PFSK-1 (cell line): ENCODE measurements around the gene POLR1D.

Experiments
- FOXP2 ChIP-seq: optimal IDR thresholded peaks from 2 replicates; pipeline ENCODE3; 2011; ENCODE audit warnings: borderline replicate concordance, control low read depth, inconsistent platforms; ENCODE audit not compliant: insufficient read depth; ENCODE audit errors: extremely low read length, extremely low read depth
- POLR2AphosphoS5 ChIP-seq: IDR thresholded peaks from 2 replicates; pipeline ENCODE4 v1.6.1; 2012; ENCODE audit warnings: low read depth, mild to moderate bottlenecking, control low read depth, low read length, moderate library complexity
- SIN3A ChIP-seq: IDR thresholded peaks from 2 replicates; pipeline ENCODE4 v1.6.1; 2012; ENCODE audit warnings: mild to moderate bottlenecking, low read length, moderate library complexity, borderline replicate concordance; ENCODE audit not compliant: insufficient read depth
- TAF1 ChIP-seq: IDR thresholded peaks from 2 replicates; pipeline ENCODE4 v1.6.1; 2012; ENCODE audit warnings: low read length, control low read depth, borderline replicate concordance; ENCODE audit not compliant: insufficient read depth
- TF ChIP-seq, protein P1 (sequence below), 2 experiments: IDR thresholded peaks; 2 replicates each; pipeline versions ENCODE4 v1.6.1 to v1.8.0; 2011 to 2012; ENCODE audit warnings: low read depth in 2 of 2, low read length in 2 of 2, control low read depth in 1 of 2, inconsistent platforms in 1 of 2, mild to moderate bottlenecking in 1 of 2, moderate library complexity in 1 of 2; ENCODE audit not compliant: insufficient read depth in 1 of 2

DNA sequence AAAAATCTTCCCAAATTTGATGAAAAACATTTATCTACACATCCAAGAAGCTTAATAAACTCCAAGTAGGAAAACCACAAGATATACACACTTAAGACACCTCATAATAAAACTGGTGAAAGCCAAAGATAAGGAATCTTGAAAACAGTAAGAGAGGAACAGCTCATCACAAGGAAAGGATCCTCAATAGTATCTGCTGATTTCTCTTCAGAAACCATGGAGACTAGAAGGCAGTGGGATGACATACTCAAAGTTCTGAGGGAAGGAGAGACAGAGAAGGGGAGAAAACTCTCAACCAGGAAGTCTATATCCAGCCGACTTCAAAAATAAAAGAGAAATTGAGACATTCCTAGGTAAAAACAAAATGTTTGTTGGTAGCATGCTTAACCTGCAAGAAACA, 47.0 kb upstream of the POLR1D start:
- TF ChIP-seq TAF1 (no peak), POLR2AphosphoS5 (no peak), SIN3A (no peak), FOXP2 (no peak)
- TF ChIP-seq, protein P1, sequence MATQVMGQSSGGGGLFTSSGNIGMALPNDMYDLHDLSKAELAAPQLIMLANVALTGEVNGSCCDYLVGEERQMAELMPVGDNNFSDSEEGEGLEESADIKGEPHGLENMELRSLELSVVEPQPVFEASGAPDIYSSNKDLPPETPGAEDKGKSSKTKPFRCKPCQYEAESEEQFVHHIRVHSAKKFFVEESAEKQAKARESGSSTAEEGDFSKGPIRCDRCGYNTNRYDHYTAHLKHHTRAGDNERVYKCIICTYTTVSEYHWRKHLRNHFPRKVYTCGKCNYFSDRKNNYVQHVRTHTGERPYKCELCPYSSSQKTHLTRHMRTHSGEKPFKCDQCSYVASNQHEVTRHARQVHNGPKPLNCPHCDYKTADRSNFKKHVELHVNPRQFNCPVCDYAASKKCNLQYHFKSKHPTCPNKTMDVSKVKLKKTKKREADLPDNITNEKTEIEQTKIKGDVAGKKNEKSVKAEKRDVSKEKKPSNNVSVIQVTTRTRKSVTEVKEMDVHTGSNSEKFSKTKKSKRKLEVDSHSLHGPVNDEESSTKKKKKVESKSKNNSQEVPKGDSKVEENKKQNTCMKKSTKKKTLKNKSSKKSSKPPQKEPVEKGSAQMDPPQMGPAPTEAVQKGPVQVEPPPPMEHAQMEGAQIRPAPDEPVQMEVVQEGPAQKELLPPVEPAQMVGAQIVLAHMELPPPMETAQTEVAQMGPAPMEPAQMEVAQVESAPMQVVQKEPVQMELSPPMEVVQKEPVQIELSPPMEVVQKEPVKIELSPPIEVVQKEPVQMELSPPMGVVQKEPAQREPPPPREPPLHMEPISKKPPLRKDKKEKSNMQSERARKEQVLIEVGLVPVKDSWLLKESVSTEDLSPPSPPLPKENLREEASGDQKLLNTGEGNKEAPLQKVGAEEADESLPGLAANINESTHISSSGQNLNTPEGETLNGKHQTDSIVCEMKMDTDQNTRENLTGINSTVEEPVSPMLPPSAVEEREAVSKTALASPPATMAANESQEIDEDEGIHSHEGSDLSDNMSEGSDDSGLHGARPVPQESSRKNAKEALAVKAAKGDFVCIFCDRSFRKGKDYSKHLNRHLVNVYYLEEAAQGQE (IDR thresholded peaks at IDR 0.05; ENCODE audit: insufficient read depth in 1 of 2, low read depth in 2 of 2, low read length in 2 of 2) = no peak
